ENCODE data around the gene KLHDC4. TPM values are rescaled to one million over a fixed set of nuclear protein-coding genes. Genes with fewer than 3 reads are reported as not detected.
"Not testable (repeated sequence)": the region's sequence is repeated elsewhere in the genome, so short reads cannot be mapped to it uniquely, and the experiment has no call there.

Gene KLHDC4
- polyA plus RNA-seq, 1 of the 3 experiments (the other 2 are of a cell fraction): 51.2 TPM

DNA sequence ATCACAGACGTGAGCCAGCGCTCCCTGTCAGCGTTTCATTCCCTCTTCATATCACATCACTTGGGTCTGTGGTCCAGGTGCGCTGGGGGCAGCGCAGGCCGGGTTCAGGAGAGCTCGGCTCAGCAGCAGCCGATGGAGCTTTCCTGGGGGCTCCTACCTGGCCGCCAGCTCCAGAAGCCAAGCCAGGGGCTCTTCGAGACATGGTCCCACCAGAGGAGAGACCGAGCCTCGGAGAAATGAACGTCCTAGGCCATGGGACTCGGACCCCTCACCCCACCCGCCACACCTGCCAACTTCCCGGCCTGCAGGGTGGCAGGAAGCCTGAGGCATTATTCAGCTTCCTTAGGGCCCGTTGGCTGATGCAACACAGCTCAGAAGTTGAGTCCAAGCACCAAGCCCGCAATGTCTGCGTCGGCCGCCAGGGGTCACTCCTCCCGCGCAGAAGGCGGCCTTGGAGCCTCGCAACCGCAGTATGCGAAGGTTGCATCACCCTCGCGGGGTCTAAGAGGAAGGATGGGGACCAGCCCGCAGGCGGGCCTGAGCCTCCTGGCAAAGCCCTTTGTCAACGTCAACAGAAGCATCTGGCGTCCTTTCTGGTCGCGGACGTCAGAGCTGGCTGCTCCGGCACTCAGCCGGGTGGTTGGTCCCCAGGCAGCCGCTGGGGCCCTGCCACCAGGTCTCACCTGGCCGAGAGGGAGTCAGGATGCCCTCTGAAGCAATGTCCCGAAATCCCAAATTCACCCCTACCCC is 13.2 kb upstream of the KLHDC4 start (continued):
- TF ChIP-seq MEF2A (IDR thresholded peaks at IDR 0.05; ENCODE audit: borderline replicate concordance, low read depth) (no peak), YY1 (IDR thresholded peaks at IDR 0.05; ENCODE audit: low read depth) (no peak), GABPA (IDR thresholded peaks at IDR 0.05; ENCODE audit: low read depth) (0 out of 2 replicates have a peak, but pooled peaks have one; percentile 9), USF1 (IDR thresholded peaks at IDR 0.05; ENCODE audit: borderline replicate concordance, low read depth) (no peak), EZH2phosphoT487 (IDR thresholded peaks at IDR 0.05; ENCODE audit: borderline replicate concordance, low read depth) (no peak), RXRA (IDR thresholded peaks at IDR 0.05; ENCODE audit: borderline replicate concordance, low read depth) (no peak), JUND (IDR thresholded peaks at IDR 0.05) (no peak)
- TF ChIP-seq, protein P1, sequence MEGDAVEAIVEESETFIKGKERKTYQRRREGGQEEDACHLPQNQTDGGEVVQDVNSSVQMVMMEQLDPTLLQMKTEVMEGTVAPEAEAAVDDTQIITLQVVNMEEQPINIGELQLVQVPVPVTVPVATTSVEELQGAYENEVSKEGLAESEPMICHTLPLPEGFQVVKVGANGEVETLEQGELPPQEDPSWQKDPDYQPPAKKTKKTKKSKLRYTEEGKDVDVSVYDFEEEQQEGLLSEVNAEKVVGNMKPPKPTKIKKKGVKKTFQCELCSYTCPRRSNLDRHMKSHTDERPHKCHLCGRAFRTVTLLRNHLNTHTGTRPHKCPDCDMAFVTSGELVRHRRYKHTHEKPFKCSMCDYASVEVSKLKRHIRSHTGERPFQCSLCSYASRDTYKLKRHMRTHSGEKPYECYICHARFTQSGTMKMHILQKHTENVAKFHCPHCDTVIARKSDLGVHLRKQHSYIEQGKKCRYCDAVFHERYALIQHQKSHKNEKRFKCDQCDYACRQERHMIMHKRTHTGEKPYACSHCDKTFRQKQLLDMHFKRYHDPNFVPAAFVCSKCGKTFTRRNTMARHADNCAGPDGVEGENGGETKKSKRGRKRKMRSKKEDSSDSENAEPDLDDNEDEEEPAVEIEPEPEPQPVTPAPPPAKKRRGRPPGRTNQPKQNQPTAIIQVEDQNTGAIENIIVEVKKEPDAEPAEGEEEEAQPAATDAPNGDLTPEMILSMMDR (IDR thresholded peaks at IDR 0.05): peak; percentile 82

- peaks cover 8% of the 10 kb centered on the region for H3F3A ChIP-seq (replicated peaks; ENCODE audit: insufficient read depth)
- 87% methylated on average over 13 of the region's 13 CpGs for WGBS (ENCODE audit: low lambda C conversion rate)
- H3K79me2 ChIP-seq (ENCODE audit: insufficient read depth): no peaks in the 10 kb centered on the region
- no peaks in the 10 kb centered on the region for H3K27me3 ChIP-seq (ENCODE audit: insufficient read depth)
- DNase-seq: no peak
- H3K27ac ChIP-seq (ENCODE audit: low read depth in 2 of 2, low read length in 1 of 2): peak overlapping the region; percentile 64 to 70
- CTCF ChIA-PET: interaction anchor here (0.6 to 8.5 kb wide), 61 partner anchors 9 to 659 kb away, joined by 3 to 281 read pairs (median 7); partner anchors contain the start of genes BANP, JPH3, KLHDC4 and SLC7A5
- H3K4me2 ChIP-seq: peak overlapping the region; percentile 66
- no peaks in the 10 kb centered on the region for H3K9me3 ChIP-seq
- TF ChIP-seq TAF1 (IDR thresholded peaks at IDR 0.05; ENCODE audit: borderline replicate concordance, low read depth, low read length): no peak
- TF ChIP-seq SIN3A (IDR thresholded peaks at IDR 0.05; ENCODE audit: borderline replicate concordance, low read depth, low read length): no peak
- TF ChIP-seq GATA2 (CRISPR knock-in tag; IDR thresholded peaks at IDR 0.05): no peak
- no peak for TF ChIP-seq TEAD4 (IDR thresholded peaks at IDR 0.05; ENCODE audit: borderline replicate concordance, insufficient read depth)
- no peak for TF ChIP-seq NFIC (IDR thresholded peaks at IDR 0.05; ENCODE audit: borderline replicate concordance)
- TF ChIP-seq MEF2A (IDR thresholded peaks at IDR 0.05; ENCODE audit: borderline replicate concordance, low read depth): no peak
- TF ChIP-seq MXI1 (IDR thresholded peaks at IDR 0.05; ENCODE audit: low read depth, low read length): no peak
- TF ChIP-seq, protein P2, sequence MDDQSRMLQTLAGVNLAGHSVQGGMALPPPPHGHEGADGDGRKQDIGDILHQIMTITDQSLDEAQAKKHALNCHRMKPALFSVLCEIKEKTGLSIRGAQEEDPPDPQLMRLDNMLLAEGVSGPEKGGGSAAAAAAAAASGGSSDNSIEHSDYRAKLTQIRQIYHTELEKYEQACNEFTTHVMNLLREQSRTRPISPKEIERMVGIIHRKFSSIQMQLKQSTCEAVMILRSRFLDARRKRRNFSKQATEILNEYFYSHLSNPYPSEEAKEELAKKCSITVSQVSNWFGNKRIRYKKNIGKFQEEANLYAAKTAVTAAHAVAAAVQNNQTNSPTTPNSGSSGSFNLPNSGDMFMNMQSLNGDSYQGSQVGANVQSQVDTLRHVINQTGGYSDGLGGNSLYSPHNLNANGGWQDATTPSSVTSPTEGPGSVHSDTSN (IDR thresholded peaks at IDR 0.05): no peak
- no peak for TF ChIP-seq FOXJ3 (CRISPR knock-in tag; IDR thresholded peaks at IDR 0.05)
- no peak for TF ChIP-seq NRF1 (IDR thresholded peaks at IDR 0.05; ENCODE audit: low read depth, low read length)
- no peak for TF ChIP-seq POLR2AphosphoS5 (IDR thresholded peaks at IDR 0.05; ENCODE audit: low read depth, low read length)
- TF ChIP-seq MAX (IDR thresholded peaks at IDR 0.05; ENCODE audit: low read depth): no peak
- TF ChIP-seq YY1 (IDR thresholded peaks at IDR 0.05; ENCODE audit: low read depth): no peak
- no peaks in the 10 kb centered on the region for H3K36me3 ChIP-seq (replicated peaks in 1 of 2; ENCODE audit: control insufficient read depth in 1 of 2, insufficient read depth in 2 of 2, low read length in 1 of 2)
- peaks cover 16 to 22% of the 10 kb centered on the region in 2 experiments; a peak in 2 of 4 replicates for H3K4me1 ChIP-seq (ENCODE audit: control insufficient read depth in 1 of 2, insufficient read depth in 2 of 2, low read depth in 1 of 2, low read length in 1 of 2)
- H3K9me2 ChIP-seq: no peaks in the 10 kb centered on the region
- POLR2A ChIA-PET: interaction anchor here (1.6 to 2.4 kb wide), 3 partner anchors 29 to 93 kb away, joined by 11 to 16 read pairs (median 13); partner anchors contain the start of gene SLC7A5
- no peaks in the 10 kb centered on the region for H4K20me1 ChIP-seq (ENCODE audit: insufficient read depth)
- H2AFZ ChIP-seq (ENCODE audit: low read depth): peak overlapping the region; percentile 88
- H3K9ac ChIP-seq: peak overlapping the region; percentile 56; the same call in 1 of the 2 replicates
- H3K4me3 ChIP-seq (ENCODE audit: low read depth in 2 of 2, low read length in 1 of 2): no peak overlapping the region
These were observed 12.7 kb upstream of the KLHDC4 start for GRCh38 chr16:87778476-87778829.

- H3K9ac ChIP-seq; H3K9me3 ChIP-seq; H3K27me3 ChIP-seq (ENCODE audit: insufficient read depth); H3K79me2 ChIP-seq (ENCODE audit: insufficient read depth); POLR2A ChIA-PET; H2AFZ ChIP-seq (ENCODE audit: low read depth); H4K20me1 ChIP-seq (ENCODE audit: insufficient read depth); H3K9me2 ChIP-seq; H3K4me3 ChIP-seq (ENCODE audit: low read depth in 2 of 2, low read length in 1 of 2); H3K4me2 ChIP-seq; H3K27ac ChIP-seq (ENCODE audit: low read depth in 2 of 2, low read length in 1 of 2); H3K36me3 ChIP-seq (replicated peaks in 1 of 2; ENCODE audit: control insufficient read depth in 1 of 2, insufficient read depth in 2 of 2, low read length in 1 of 2); DNase-seq: not testable (repeated sequence)
- CTCF ChIA-PET: interaction anchor here (2.2 kb wide), 1 partner anchor 98 kb away, joined by 8 read pairs; no protein-coding TSS in a partner anchor
- H3K4me1 ChIP-seq (ENCODE audit: control insufficient read depth in 1 of 2, insufficient read depth in 2 of 2, low read depth in 1 of 2, low read length in 1 of 2): peaks cover 9 to 11% of the 10 kb centered on the region in 2 experiments; a peak in 2 of 4 replicates
- WGBS (ENCODE audit: low lambda C conversion rate): 85% methylated on average over 15 of the region's 16 CpGs
- peaks cover 12% of the 10 kb centered on the region for H3F3A ChIP-seq (replicated peaks; ENCODE audit: insufficient read depth)
These were observed 8.1 kb upstream of the KLHDC4 start for GRCh38 chr16:87773836-87774235.

Data from SK-N-SH (cell line).